ENCODE results near the gene PRR14.

PRR14 gene

GRCh38 chr16:30645727-30646126 lies 5.0 kb upstream of the PRR14 start:
- no peak for DNase-seq (ENCODE audit: low spot score)
- peaks cover 15% of the 10 kb centered on the region for H3K4me1 Mint-ChIP-seq (ENCODE audit: low read depth)
- no peak overlapping the region for H3K4me3 Mint-ChIP-seq
- no peaks in the 10 kb centered on the region for H3K9me3 Mint-ChIP-seq
- peaks cover 4% of the 10 kb centered on the region for H3K36me3 Mint-ChIP-seq (ENCODE audit: low read depth)
- H3K27me3 Mint-ChIP-seq (ENCODE audit: low read depth) = peaks cover 2% of the 10 kb centered on the region
- no peak overlapping the region for H3K27ac Mint-ChIP-seq

GRCh38 chr16:30647274-30647571 lies 3.5 kb upstream of the PRR14 start:
- no peak for DNase-seq (ENCODE audit: low spot score)
- H3K4me3 Mint-ChIP-seq = no peak overlapping the region

GRCh38 chr16:30649725-30650368 lies 913 bp upstream of the PRR14 start:
- peaks cover 25% of the 10 kb centered on the region for H3K36me3 Mint-ChIP-seq (ENCODE audit: low read depth)
- peak overlapping the region; percentile 99 for H3K4me3 Mint-ChIP-seq
- DNase-seq (ENCODE audit: low spot score) = peak; percentile 19
- peaks cover 31% of the 10 kb centered on the region for H3K4me1 Mint-ChIP-seq (ENCODE audit: low read depth)
- peaks cover 2% of the 10 kb centered on the region for H3K27me3 Mint-ChIP-seq (ENCODE audit: low read depth)
- H3K9me3 Mint-ChIP-seq = no peaks in the 10 kb centered on the region
- peak overlapping the region; percentile 99 for H3K27ac Mint-ChIP-seq

More at GRCh38 chr16:30647274-30647571, 3.5 kb upstream of the PRR14 start:
- H3K4me1 Mint-ChIP-seq (ENCODE audit: low read depth) = peaks cover 23% of the 10 kb centered on the region
- H3K9me3 Mint-ChIP-seq = no peaks in the 10 kb centered on the region
- H3K36me3 Mint-ChIP-seq (ENCODE audit: low read depth) = peaks cover 10% of the 10 kb centered on the region
- H3K27ac Mint-ChIP-seq = no peak overlapping the region
- H3K27me3 Mint-ChIP-seq (ENCODE audit: low read depth) = peaks cover 2% of the 10 kb centered on the region

GRCh38 chr16:30651124-30652004 lies 604 bp downstream of the PRR14 start:
- H3K27me3 Mint-ChIP-seq (ENCODE audit: low read depth) = peaks cover 2% of the 10 kb centered on the region
- peak overlapping the region; percentile 99 for H3K27ac Mint-ChIP-seq
- peaks cover 39% of the 10 kb centered on the region for H3K36me3 Mint-ChIP-seq (ENCODE audit: low read depth)
- peak; percentile 84 for DNase-seq (ENCODE audit: low spot score)
- peak overlapping the region; percentile 99 for H3K4me3 Mint-ChIP-seq
- peaks cover 34% of the 10 kb centered on the region for H3K4me1 Mint-ChIP-seq (ENCODE audit: low read depth)
- H3K9me3 Mint-ChIP-seq = no peaks in the 10 kb centered on the region

GRCh38 chr16:30652005-30652296 lies 1.2 kb downstream of the PRR14 start:
- H3K27me3 Mint-ChIP-seq (ENCODE audit: low read depth) = peaks cover 2% of the 10 kb centered on the region
- H3K27ac Mint-ChIP-seq = peak overlapping the region; percentile 80
- peaks cover 44% of the 10 kb centered on the region for H3K36me3 Mint-ChIP-seq (ENCODE audit: low read depth)
- H3K4me1 Mint-ChIP-seq (ENCODE audit: low read depth) = peaks cover 35% of the 10 kb centered on the region
- peak overlapping the region; percentile 90 for H3K4me3 Mint-ChIP-seq
- DNase-seq (ENCODE audit: low spot score) = no peak
- no peaks in the 10 kb centered on the region for H3K9me3 Mint-ChIP-seq

GRCh38 chr16:30652718-30653117 lies 2.0 kb downstream of the PRR14 start:
- peak overlapping the region; percentile 80 for H3K27ac Mint-ChIP-seq

GRCh38 chr16:30654856-30655255 lies 4.1 kb downstream of the PRR14 start:
- Mint-ChIP-seq H3K4me1 (ENCODE audit: low read depth) (peaks cover 35% of the 10 kb centered on the region), H3K27me3 (ENCODE audit: low read depth) (peaks cover 2% of the 10 kb centered on the region), H3K4me3 (no peak overlapping the region), H3K36me3 (ENCODE audit: low read depth) (peaks cover 47% of the 10 kb centered on the region), H3K9me3 (no peaks in the 10 kb centered on the region), H3K27ac (no peak overlapping the region)
- DNase-seq (ENCODE audit: low spot score) = no peak

More at GRCh38 chr16:30652718-30653117, 2.0 kb downstream of the PRR14 start:
- Mint-ChIP-seq H3K27me3 (ENCODE audit: low read depth) (peaks cover 2% of the 10 kb centered on the region), H3K9me3 (no peaks in the 10 kb centered on the region), H3K4me1 (ENCODE audit: low read depth) (peaks cover 40% of the 10 kb centered on the region), H3K36me3 (ENCODE audit: low read depth) (peaks cover 44% of the 10 kb centered on the region), H3K4me3 (peak overlapping the region; percentile 90)
- no peak for DNase-seq (ENCODE audit: low spot score)

- Mint-ChIP-seq H3K27ac (no peak overlapping the region), H3K4me3 (no peak overlapping the region), H3K9me3 (no peaks in the 10 kb centered on the region), H3K36me3 (ENCODE audit: low read depth) (peaks cover 49% of the 10 kb centered on the region), H3K4me1 (ENCODE audit: low read depth) (peaks cover 33% of the 10 kb centered on the region), H3K27me3 (ENCODE audit: low read depth) (no peaks in the 10 kb centered on the region)
- no peak for DNase-seq (ENCODE audit: low spot score)
Observed at GRCh38 chr16:30655815-30656347, 5.1 kb downstream of the PRR14 start.

- Mint-ChIP-seq H3K27me3 (ENCODE audit: low read depth) (no peaks in the 10 kb centered on the region), H3K36me3 (ENCODE audit: low read depth) (peaks cover 54% of the 10 kb centered on the region), H3K27ac (peak overlapping the region; percentile 72), H3K4me3 (no peak overlapping the region), H3K9me3 (no peaks in the 10 kb centered on the region), H3K4me1 (ENCODE audit: low read depth) (peaks cover 34% of the 10 kb centered on the region)
- DNase-seq (ENCODE audit: low spot score) = no peak
Observed at GRCh38 chr16:30656388-30656787, 5.6 kb downstream of the PRR14 start.

GRCh38 chr16:30656974-30657865 lies 6.5 kb downstream of the PRR14 start:
- Mint-ChIP-seq H3K9me3 (no peaks in the 10 kb centered on the region), H3K4me3 (peak overlapping the region; percentile 80), H3K27me3 (ENCODE audit: low read depth) (no peaks in the 10 kb centered on the region), H3K36me3 (ENCODE audit: low read depth) (peaks cover 56% of the 10 kb centered on the region), H3K27ac (peak overlapping the region; percentile 82), H3K4me1 (ENCODE audit: low read depth) (peaks cover 38% of the 10 kb centered on the region)
- DNase-seq (ENCODE audit: low spot score) = no peak

GRCh38 chr16:30657866-30658730 lies 7.3 kb downstream of the PRR14 start, which contains the start of gene FBRS:
Gene FBRS (plus strand): TSS chr16:30658431. CDS start chr16:30659519, 1,088 bp downstream.
- no peaks in the 10 kb centered on the region for H3K27me3 Mint-ChIP-seq (ENCODE audit: low read depth)
- peaks cover 31% of the 10 kb centered on the region for H3K4me1 Mint-ChIP-seq (ENCODE audit: low read depth)
- DNase-seq (ENCODE audit: low spot score) = peak; percentile 100
- peak within 1 kb of the TSS; percentile 100 for H3K27ac Mint-ChIP-seq
- peak within 1 kb of the TSS; percentile 98 for H3K4me3 Mint-ChIP-seq
- H3K9me3 Mint-ChIP-seq = no peaks in the 10 kb centered on the region
- H3K36me3 Mint-ChIP-seq (ENCODE audit: low read depth) = peaks cover 55% of the 10 kb centered on the region

- H3K4me3 Mint-ChIP-seq = peak overlapping the region; percentile 98
- DNase-seq (ENCODE audit: low spot score) = no peak
- no peaks in the 10 kb centered on the region for H3K27me3 Mint-ChIP-seq (ENCODE audit: low read depth)
- H3K36me3 Mint-ChIP-seq (ENCODE audit: low read depth) = peaks cover 62% of the 10 kb centered on the region
- H3K27ac Mint-ChIP-seq = peak overlapping the region; percentile 100
- peaks cover 35% of the 10 kb centered on the region for H3K4me1 Mint-ChIP-seq (ENCODE audit: low read depth)
- H3K9me3 Mint-ChIP-seq = no peaks in the 10 kb centered on the region
Observed at GRCh38 chr16:30658731-30659506, 8.2 kb downstream of the PRR14 start.

All from T-helper 2 cell treated with Interferon-gamma antibody and Interleukin-4, amounts not matched to agents 5 μg/mL and 100 μg/mL, for 36 hours (primary cell).